HepG2 (cell line): ENCODE results near the gene KLHL21. TPM values are rescaled to one million over a fixed set of nuclear protein-coding genes. Genes with fewer than 3 reads are reported as not detected.

Experiments
- AGO2 ChIP-seq: fragments of 200-400 bp; formaldehyde crosslinking; optimal IDR thresholded peaks from 2 replicates; pipeline ENCODE3; 2017; ENCODE audit warnings: mild to moderate bottlenecking, low read depth, low read length, moderate library complexity
- MZF1 ChIP-seq: sonication (generic); formaldehyde crosslinking; IDR thresholded peaks from 2 replicates; pipeline ENCODE4 v1.8.1; 2023; ENCODE audit warnings: mild to moderate bottlenecking, missing genetic modification reagents, borderline replicate concordance
- NKX3-1 ChIP-seq: sonication (generic); formaldehyde crosslinking; IDR thresholded peaks from 2 replicates; pipeline ENCODE4 v1.5.0; 2020; ENCODE audit warnings: missing genetic modification reagents
- TCF7 ChIP-seq: sonication (generic); IDR thresholded peaks from 2 replicates; pipeline ENCODE4 v1.6.1; 2016; ENCODE audit warnings: antibody characterized with exemption, low read depth
- ZBTB2 ChIP-seq: sonication (generic); formaldehyde crosslinking; IDR thresholded peaks from 2 replicates; pipeline ENCODE4 v1.8.0; 2022; ENCODE audit warnings: low read depth, missing genetic modification reagents
- ZNF317 ChIP-seq: sonication (generic); formaldehyde crosslinking; IDR thresholded peaks from 2 replicates; pipeline ENCODE4 v1.5.0; 2020; ENCODE audit warnings: mild to moderate bottlenecking, missing genetic modification reagents
- ZNF460 ChIP-seq: sonication (generic); formaldehyde crosslinking; IDR thresholded peaks from 2 replicates; pipeline ENCODE4 v1.5.1; 2020; ENCODE audit warnings: missing genetic modification reagents, mild to moderate bottlenecking, borderline replicate concordance
- ZNF724P ChIP-seq: sonication (generic); formaldehyde crosslinking; IDR thresholded peaks from 2 replicates; pipeline ENCODE4 v1.8.0; 2022; ENCODE audit warnings: missing genetic modification reagents, borderline replicate concordance
- polyA plus RNA-seq, 8 experiments: library from polyadenylated mRNA; depleted of rRNA in 3 of 8; stranded (reverse) in 7 of 8; unstranded in 1 of 8; fragments of >200 nt; fragmentation: Illumina TruSeq in 4 of 8; extraction: Trizol in 4 of 8; gene quantifications; 2 replicates each; pipeline versions ENCODE4 v1.2.1 to v1.2.3, GENCODE V29; 2011 to 2016; ENCODE audit warnings: low read depth in 4 of 8, missing spikeins in 1 of 8, mixed read lengths in 1 of 8; ENCODE audit not compliant: insufficient read depth in 1 of 8
- total RNA-seq, 5 experiments: library from RNA; depleted of rRNA; stranded (reverse); fragments of >200 nt; fragmentation: Illumina TruSeq; extraction: Trizol; gene quantifications; 2 replicates each; pipeline ENCODE4 v1.2.3, GENCODE V29; 2016; ENCODE audit warnings: low read depth in 1 of 5
- TF ChIP-seq, protein P1 (sequence below): sonication (generic); formaldehyde crosslinking; IDR thresholded peaks from 2 replicates; pipeline ENCODE4 v1.4.0; 2020; ENCODE audit warnings: mild to moderate bottlenecking, missing genetic modification reagents
- TF ChIP-seq, protein P2 (sequence below), 2 experiments: sonication (generic) in 1 of 2; formaldehyde crosslinking in 1 of 2; IDR thresholded peaks; 2 replicates each; pipeline versions ENCODE4 v1.5.1 to v1.6.1; 2011 to 2020; ENCODE audit warnings: borderline replicate concordance in 1 of 2, low read depth in 1 of 2, low read length in 1 of 2, mild to moderate bottlenecking in 1 of 2, missing genetic modification reagents in 1 of 2, moderate library complexity in 1 of 2

The KLHL21 gene
- total and polyA plus RNA-seq, 2 of the 13 experiments (the other 11 are each of a cell fraction or from before 2014, with no cell fraction given): 14.8 to 25.0 TPM

- TF ChIP-seq, protein P1, sequence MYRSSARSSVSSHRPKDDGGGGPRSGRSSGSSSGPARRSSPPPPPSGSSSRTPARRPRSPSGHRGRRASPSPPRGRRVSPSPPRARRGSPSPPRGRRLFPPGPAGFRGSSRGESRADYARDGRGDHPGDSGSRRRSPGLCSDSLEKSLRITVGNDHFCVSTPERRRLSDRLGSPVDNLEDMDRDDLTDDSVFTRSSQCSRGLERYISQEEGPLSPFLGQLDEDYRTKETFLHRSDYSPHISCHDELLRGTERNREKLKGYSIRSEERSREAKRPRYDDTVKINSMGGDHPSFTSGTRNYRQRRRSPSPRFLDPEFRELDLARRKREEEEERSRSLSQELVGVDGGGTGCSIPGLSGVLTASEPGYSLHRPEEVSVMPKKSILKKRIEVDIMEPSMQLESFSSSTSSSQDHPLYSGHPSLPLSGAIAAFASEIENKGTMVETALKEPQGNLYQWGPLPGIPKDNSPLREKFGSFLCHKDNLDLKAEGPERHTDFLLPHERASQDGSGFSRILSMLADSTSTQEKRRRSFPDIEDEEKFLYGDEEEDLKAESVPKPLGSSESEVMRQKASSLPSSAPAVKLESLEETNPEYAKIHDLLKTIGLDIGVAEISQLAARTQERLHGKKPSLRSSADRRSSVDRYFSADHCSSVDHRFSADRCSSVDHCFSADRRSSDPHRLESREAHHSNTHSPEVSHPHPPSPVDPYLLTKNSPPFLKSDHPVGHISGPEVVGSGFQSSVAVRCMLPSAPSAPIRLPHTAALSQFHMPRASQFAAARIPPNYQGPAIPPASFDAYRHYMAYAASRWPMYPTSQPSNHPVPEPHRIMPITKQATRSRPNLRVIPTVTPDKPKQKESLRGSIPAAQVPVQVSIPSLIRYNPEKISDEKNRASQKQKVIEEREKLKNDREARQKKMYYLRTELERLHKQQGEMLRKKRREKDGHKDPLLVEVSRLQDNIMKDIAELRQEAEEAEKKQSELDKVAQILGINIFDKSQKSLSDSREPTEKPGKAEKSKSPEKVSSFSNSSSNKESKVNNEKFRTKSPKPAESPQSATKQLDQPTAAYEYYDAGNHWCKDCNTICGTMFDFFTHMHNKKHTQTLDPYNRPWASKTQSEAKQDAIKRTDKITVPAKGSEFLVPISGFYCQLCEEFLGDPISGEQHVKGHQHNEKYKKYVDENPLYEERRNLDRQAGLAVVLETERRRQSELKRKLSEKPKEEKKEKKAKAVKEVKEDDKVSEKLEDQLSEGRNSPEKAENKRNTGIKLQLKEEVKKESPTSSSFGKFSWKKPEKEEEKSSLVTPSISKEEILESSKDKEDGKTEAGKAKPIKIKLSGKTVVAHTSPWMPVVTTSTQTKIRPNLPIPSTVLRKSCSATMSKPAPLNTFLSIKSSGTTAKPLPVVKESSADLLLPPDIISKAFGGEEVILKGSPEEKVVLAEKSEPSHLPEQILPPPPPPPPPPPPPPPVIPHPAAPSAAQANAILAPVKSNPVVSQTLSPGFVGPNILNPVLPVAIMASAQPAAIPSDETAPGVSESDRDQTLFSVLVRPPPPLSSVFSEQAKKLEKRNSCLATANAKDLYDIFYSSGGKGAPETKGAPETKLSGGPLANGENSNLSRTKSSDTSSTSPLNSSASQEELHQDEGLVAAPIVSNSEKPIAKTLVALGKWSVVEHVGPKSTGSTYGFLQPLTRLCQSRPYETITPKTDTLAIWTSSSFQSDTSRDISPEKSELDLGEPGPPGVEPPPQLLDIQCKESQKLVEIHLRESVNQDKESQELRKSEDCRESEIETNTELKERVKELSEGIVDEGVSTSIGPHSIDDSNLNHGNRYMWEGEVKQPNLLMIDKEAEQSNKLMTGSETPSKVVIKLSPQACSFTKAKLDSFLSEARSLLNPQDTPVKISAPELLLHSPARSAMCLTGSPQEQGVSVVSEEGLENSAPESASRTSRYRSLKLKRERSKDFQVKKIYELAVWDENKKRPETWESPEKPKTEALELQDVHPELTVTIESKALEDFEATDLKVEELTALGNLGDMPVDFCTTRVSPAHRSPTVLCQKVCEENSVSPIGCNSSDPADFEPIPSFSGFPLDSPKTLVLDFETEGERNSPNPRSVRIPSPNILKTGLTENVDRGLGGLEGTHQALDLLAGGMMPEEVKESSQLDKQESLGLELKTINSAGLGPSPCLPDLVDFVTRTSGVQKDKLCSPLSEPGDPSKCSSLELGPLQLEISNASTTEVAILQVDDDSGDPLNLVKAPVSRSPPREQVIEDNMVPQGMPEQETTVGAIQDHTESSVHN: no peak
- TF ChIP-seq ZNF724P (CRISPR knock-in tag): no peak; the same call in 1 of the 2 replicates
- TF ChIP-seq ZNF460 (CRISPR knock-in tag): no peak
- TF ChIP-seq ZBTB2: no peak
- no peak for TF ChIP-seq MZF1
- no peak for TF ChIP-seq AGO2
- TF ChIP-seq NKX3-1 (CRISPR knock-in tag): no peak
- no peak for TF ChIP-seq TCF7
- TF ChIP-seq, protein P2, sequence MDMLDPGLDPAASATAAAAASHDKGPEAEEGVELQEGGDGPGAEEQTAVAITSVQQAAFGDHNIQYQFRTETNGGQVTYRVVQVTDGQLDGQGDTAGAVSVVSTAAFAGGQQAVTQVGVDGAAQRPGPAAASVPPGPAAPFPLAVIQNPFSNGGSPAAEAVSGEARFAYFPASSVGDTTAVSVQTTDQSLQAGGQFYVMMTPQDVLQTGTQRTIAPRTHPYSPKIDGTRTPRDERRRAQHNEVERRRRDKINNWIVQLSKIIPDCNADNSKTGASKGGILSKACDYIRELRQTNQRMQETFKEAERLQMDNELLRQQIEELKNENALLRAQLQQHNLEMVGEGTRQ (IDR thresholded peaks at IDR 0.05; ENCODE audit: low read depth, low read length): peak; percentile 81
- TF ChIP-seq, protein P2 (CRISPR knock-in tag; IDR thresholded peaks at IDR 0.05; ENCODE audit: borderline replicate concordance): peak; percentile 81
- 0 out of 2 replicates have a peak, but pooled peaks have one; percentile 31 for TF ChIP-seq ZNF317 (CRISPR knock-in tag)
Observed at GRCh38 chr1:6601049-6601922, 1.4 kb downstream of the KLHL21 start (continued).
